DMS79 treated with DMSO at 0.1 percent for 48 hours (cell line): Measurements from ENCODE around the gene NCEH1.
"Not testable (repeated sequence)": the region's sequence is repeated elsewhere in the genome, so short reads cannot be mapped to it uniquely, and the experiment has no call there.

Experiments used
- DNase-seq: peaks from one replicate; lab custom pipeline; 2025; lab: John Stamatoyannopoulos, UW

Gene NCEH1

GRCh38 chr3:172612871-172613678 lies 97.8 kb downstream of the NCEH1 start:
- DNase-seq, result no peak

GRCh38 chr3:172609750-172610149 lies 101.1 kb downstream of the NCEH1 start:
- no peak for DNase-seq

GRCh38 chr3:172608575-172608974 lies 102.3 kb downstream of the NCEH1 start:
- DNase-seq, result no peak

GRCh38 chr3:172607305-172608121 lies 103.4 kb downstream of the NCEH1 start:
- DNase-seq, result no peak

GRCh38 chr3:172606021-172606420 lies 104.8 kb downstream of the NCEH1 start:
- DNase-seq, result no peak

GRCh38 chr3:172604895-172605646 lies 105.8 kb downstream of the NCEH1 start:
- no peak for DNase-seq

GRCh38 chr3:172601066-172601832 lies 109.6 kb downstream of the NCEH1 start:
- no peak for DNase-seq

GRCh38 chr3:172600644-172601065 lies 110.2 kb downstream of the NCEH1 start:
- no peak for DNase-seq

GRCh38 chr3:172598904-172599303 lies 112.0 kb downstream of the NCEH1 start:
- no peak for DNase-seq

- no peak for DNase-seq
Observed at GRCh38 chr3:172596394-172596706, 114.5 kb downstream of the NCEH1 start.

- DNase-seq, result no peak
Observed at GRCh38 chr3:172595664-172596393, 115.0 kb downstream of the NCEH1 start.

GRCh38 chr3:172594900-172595663 lies 115.8 kb downstream of the NCEH1 start:
- DNase-seq, result not testable (repeated sequence)

- no peak for DNase-seq
Observed at GRCh38 chr3:172592898-172593669, 117.8 kb downstream of the NCEH1 start.

- DNase-seq, result no peak
Observed at GRCh38 chr3:172591876-172592771, 118.7 kb downstream of the NCEH1 start.

GRCh38 chr3:172591125-172591605 lies 119.7 kb downstream of the NCEH1 start:
- no peak for DNase-seq

GRCh38 chr3:172586436-172586835 lies 124.4 kb downstream of the NCEH1 start:
- no peak for DNase-seq

GRCh38 chr3:172585954-172586353 lies 124.9 kb downstream of the NCEH1 start:
- no peak for DNase-seq

GRCh38 chr3:172582712-172583111 lies 128.2 kb downstream of the NCEH1 start:
- no peak for DNase-seq
